Suprapubic skin (tissue), 4 donors: ENCODE measurements around the gene PHF5A.
"Not testable (repeated sequence)": the region's sequence is repeated elsewhere in the genome, so short reads cannot be mapped to it uniquely, and the experiment has no call there.

ENCODE experiments used
- EP300 ChIP-seq: sonication (generic); formaldehyde crosslinking; IDR thresholded peaks from one replicate; pipeline ENCODE4 v1.6.1; 2017; ENCODE audit warnings: antibody characterized with exemption
- POLR2A ChIP-seq, 2 donors: fragments of 450-650 bp; IDR thresholded peaks; one replicate each; pipeline ENCODE4 v1.6.1; 2017; ENCODE audit warnings: antibody characterized with exemption in 2 of 2, mild to moderate bottlenecking in 2 of 2, moderate library complexity in 2 of 2
- POLR2AphosphoS5 ChIP-seq, 3 donors: sonication (generic); formaldehyde crosslinking; IDR thresholded peaks; one replicate each; pipeline ENCODE4 v1.6.1; 2017; ENCODE audit warnings: antibody characterized with exemption in 3 of 3
- TF ChIP-seq, protein P1 (sequence below), 2 donors: fragments of 200-600 bp in 1 of 2; fragments of 450-650 bp in 1 of 2; sonication (generic) in 1 of 2; IDR thresholded peaks; one replicate each; pipeline ENCODE4 v1.5.1; 2016 to 2019; ENCODE audit warnings: antibody characterized with exemption in 2 of 2, mild to moderate bottlenecking in 1 of 2, moderate library complexity in 1 of 2

DNA sequence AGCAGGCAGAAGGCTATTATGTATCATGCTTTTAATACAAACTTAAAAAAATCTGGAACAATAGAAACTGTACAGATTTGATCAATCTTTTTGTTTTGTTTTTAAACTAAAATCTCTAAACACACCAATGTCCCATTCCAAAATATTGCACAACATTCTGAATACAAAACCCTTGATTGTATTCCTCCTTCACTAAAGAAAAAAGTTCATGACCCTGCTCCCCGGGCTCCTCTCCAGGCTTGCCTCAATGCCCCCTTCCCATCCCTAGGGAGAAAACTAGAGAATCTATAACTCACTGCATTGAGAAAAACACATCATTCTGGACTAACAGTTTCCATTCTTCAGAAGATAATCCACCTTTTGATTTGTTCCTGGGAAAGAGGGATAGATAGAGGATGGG lies 35.0 kb downstream of the PHF5A start:
- TF ChIP-seq, protein P1, sequence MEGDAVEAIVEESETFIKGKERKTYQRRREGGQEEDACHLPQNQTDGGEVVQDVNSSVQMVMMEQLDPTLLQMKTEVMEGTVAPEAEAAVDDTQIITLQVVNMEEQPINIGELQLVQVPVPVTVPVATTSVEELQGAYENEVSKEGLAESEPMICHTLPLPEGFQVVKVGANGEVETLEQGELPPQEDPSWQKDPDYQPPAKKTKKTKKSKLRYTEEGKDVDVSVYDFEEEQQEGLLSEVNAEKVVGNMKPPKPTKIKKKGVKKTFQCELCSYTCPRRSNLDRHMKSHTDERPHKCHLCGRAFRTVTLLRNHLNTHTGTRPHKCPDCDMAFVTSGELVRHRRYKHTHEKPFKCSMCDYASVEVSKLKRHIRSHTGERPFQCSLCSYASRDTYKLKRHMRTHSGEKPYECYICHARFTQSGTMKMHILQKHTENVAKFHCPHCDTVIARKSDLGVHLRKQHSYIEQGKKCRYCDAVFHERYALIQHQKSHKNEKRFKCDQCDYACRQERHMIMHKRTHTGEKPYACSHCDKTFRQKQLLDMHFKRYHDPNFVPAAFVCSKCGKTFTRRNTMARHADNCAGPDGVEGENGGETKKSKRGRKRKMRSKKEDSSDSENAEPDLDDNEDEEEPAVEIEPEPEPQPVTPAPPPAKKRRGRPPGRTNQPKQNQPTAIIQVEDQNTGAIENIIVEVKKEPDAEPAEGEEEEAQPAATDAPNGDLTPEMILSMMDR (IDR thresholded peaks at IDR 0.05): not testable (repeated sequence)
- TF ChIP-seq POLR2A (IDR thresholded peaks at IDR 0.05); EP300; POLR2AphosphoS5 (IDR thresholded peaks at IDR 0.05): not testable (repeated sequence)
